ENCODE measurements around the gene NME3.
"Not testable (repeated sequence)": the region's sequence is repeated elsewhere in the genome, so short reads cannot be mapped to it uniquely, and the experiment has no call there.

NME3 gene

GRCh38 chr16:1745900-1746692 lies 25.2 kb downstream of the NME3 start:
- DNase-seq, result no peak

- no peak for DNase-seq
Observed at GRCh38 chr16:1745181-1745899, 26.0 kb downstream of the NME3 start.

- DNase-seq, result no peak
Observed at GRCh38 chr16:1744338-1744840, 27.0 kb downstream of the NME3 start.

GRCh38 chr16:1743376-1744337 lies 27.7 kb downstream of the NME3 start:
- DNase-seq, result no peak

GRCh38 chr16:1741553-1742165 lies 29.7 kb downstream of the NME3 start:
- DNase-seq, result no peak

GRCh38 chr16:1740781-1741490 lies 30.4 kb downstream of the NME3 start:
- no peak for DNase-seq

- DNase-seq, result no peak
Observed at GRCh38 chr16:1740234-1740633, 31.1 kb downstream of the NME3 start.

- no peak for DNase-seq
Observed at GRCh38 chr16:1734816-1735215, 36.5 kb downstream of the NME3 start.

- DNase-seq, result no peak
Observed at GRCh38 chr16:1734123-1734522, 37.2 kb downstream of the NME3 start.

GRCh38 chr16:1732551-1732987 lies 38.8 kb downstream of the NME3 start:
- not testable (repeated sequence) for DNase-seq

- no peak for DNase-seq
Observed at GRCh38 chr16:1732071-1732470, 39.3 kb downstream of the NME3 start.

GRCh38 chr16:1731603-1732002 lies 39.7 kb downstream of the NME3 start:
- no peak for DNase-seq

GRCh38 chr16:1731073-1731472 lies 40.3 kb downstream of the NME3 start:
- DNase-seq, result no peak

- DNase-seq, result no peak
Observed at GRCh38 chr16:1729445-1729844, 41.9 kb downstream of the NME3 start.

- no peak for DNase-seq
Observed at GRCh38 chr16:1729026-1729425, 42.3 kb downstream of the NME3 start.

GRCh38 chr16:1727651-1728624 lies 43.4 kb downstream of the NME3 start:
- no peak for DNase-seq

GRCh38 chr16:1726661-1727502 lies 44.5 kb downstream of the NME3 start:
- DNase-seq, result no peak

GRCh38 chr16:1724491-1724890 lies 46.9 kb downstream of the NME3 start:
- DNase-seq, result no peak

GRCh38 chr16:1723450-1724147 lies 47.7 kb downstream of the NME3 start:
- peak; percentile 10 for DNase-seq

Measured in NCI-H345 (cell line).